HG03196 (cell line): ENCODE data around the gene GRID1.
A peak's percentile ranks its signal among the peaks of the same experiment; 100 is the strongest.

Experiments
- ATAC-seq: cut with Tn5 transposase; IDR thresholded peaks from one replicate; pipeline ENCODE4 v1.9.1; 2021; ENCODE audit not compliant: unreplicated experiment

Gene GRID1

GRCh38 chr10:86366033-86366901 lies at the start of gene GRID1:
Gene GRID1 (minus strand): TSS chr10:86366795.
- ATAC-seq = no peak

GRCh38 chr10:86415583-86415982 lies 49.0 kb upstream of the GRID1 start:
- ATAC-seq = no peak

- ATAC-seq = no peak
These were observed 48.5 kb upstream of the GRID1 start for GRCh38 chr10:86415116-86415515.

GRCh38 chr10:86413046-86413728 lies 46.6 kb upstream of the GRID1 start:
- ATAC-seq = peak; percentile 77

GRCh38 chr10:86411852-86412560 lies 45.4 kb upstream of the GRID1 start:
- ATAC-seq = peak; percentile 11

GRCh38 chr10:86411281-86411841 lies 44.8 kb upstream of the GRID1 start:
- ATAC-seq = peak; percentile 41

- ATAC-seq = no peak
These were observed 44.0 kb upstream of the GRID1 start for GRCh38 chr10:86410542-86411124.

- no peak for ATAC-seq
These were observed 42.6 kb upstream of the GRID1 start for GRCh38 chr10:86409183-86409582.

- ATAC-seq = no peak
These were observed 36.7 kb upstream of the GRID1 start for GRCh38 chr10:86403183-86403797.

GRCh38 chr10:86402283-86402941 lies 35.8 kb upstream of the GRID1 start:
- ATAC-seq = no peak

- ATAC-seq = no peak
These were observed 35.1 kb upstream of the GRID1 start for GRCh38 chr10:86401588-86402282.

- ATAC-seq = peak; percentile 20
These were observed 34.4 kb upstream of the GRID1 start for GRCh38 chr10:86400705-86401587.

- ATAC-seq = peak; percentile 91
These were observed 33.5 kb upstream of the GRID1 start for GRCh38 chr10:86399879-86400704.

- ATAC-seq = no peak
These were observed 32.9 kb upstream of the GRID1 start for GRCh38 chr10:86399514-86399878.

- ATAC-seq = no peak
These were observed 30.5 kb upstream of the GRID1 start for GRCh38 chr10:86397120-86397519.

GRCh38 chr10:86393862-86394455 lies 27.4 kb upstream of the GRID1 start:
- ATAC-seq = no peak

GRCh38 chr10:86393362-86393761 lies 26.8 kb upstream of the GRID1 start:
- no peak for ATAC-seq
